HUDEP-2 (cell line): ENCODE results near the gene SP8.
"Not testable (repeated sequence)": the region's sequence is repeated elsewhere in the genome, so short reads cannot be mapped to it uniquely, and the experiment has no call there.

Experiments
- DNase-seq, 76 experiments: peaks; one replicate each; lab custom pipeline; 2025; ENCODE audit not compliant: unreplicated experiment in 76 of 76; lab: John Stamatoyannopoulos, UW

Gene SP8

DNA sequence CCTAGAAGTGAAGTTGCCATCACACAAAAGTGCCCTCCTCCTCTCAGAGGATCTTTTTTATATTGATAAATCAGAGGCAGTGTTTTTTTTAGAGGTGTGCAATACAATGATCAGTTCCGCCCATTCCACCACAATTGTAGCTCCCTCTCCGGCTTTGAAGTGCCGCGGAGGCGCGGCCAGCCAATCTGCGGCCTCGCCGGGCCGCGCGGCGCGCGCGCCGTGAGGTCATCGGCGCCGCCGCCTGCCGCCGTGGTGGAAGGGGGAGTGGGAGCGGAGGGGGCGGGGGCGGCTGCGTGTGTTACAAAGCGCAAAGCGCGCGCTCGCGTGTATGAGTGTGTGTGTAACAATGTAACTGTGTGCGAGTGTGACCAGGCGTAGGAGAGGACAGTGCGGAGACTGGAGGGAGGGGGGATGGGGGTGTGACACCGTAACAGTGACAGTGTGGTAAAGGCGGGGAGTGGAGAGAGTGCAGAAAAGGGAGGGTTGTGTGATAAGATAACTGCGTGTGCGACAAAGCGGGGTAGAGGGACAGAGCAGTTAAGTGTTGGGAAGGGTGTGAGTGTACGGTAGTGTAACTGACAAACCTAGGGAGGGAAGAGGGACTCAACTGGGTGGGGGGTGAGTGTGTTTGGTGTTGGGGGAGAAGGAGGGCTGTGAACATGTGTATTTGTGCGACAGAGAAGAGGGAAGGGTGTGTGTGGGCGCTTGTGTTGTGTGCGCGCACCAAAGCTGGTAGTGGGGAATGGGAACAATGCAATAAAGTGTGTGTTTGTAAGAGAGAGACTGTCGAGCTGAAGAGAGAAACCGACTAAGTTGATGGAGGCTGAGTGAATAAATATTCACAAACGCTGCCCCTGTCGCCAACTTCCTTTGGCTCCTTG is at the start of gene SP8:
SP8 (minus strand) TSS at position 108 of the 881 bp plus-strand sequence; CDS start at position 20, 88 bp downstream.
- peak in 46 of 76 experiments; percentile 2 to 65 (median 38) for DNase-seq

DNA sequence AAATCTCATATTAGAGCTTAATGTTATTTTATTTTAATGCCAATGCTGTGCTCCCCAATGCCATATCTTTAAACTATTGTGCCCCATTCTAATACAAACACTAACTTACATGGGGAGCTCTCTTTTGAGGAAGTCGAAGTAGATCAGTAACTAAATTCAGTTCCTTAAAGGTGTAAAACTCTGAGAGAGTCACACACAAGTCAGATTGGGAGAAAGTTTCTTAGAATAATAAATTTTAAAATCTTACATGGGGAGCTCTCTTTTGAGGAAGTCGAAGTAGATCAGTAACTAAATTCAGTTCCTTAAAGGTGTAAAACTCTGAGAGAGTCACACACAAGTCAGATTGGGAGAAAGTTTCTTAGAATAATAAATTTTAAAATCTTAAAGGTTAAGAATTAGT is 49.7 kb upstream of the SP8 start:
- not testable (repeated sequence) for DNase-seq

DNA sequence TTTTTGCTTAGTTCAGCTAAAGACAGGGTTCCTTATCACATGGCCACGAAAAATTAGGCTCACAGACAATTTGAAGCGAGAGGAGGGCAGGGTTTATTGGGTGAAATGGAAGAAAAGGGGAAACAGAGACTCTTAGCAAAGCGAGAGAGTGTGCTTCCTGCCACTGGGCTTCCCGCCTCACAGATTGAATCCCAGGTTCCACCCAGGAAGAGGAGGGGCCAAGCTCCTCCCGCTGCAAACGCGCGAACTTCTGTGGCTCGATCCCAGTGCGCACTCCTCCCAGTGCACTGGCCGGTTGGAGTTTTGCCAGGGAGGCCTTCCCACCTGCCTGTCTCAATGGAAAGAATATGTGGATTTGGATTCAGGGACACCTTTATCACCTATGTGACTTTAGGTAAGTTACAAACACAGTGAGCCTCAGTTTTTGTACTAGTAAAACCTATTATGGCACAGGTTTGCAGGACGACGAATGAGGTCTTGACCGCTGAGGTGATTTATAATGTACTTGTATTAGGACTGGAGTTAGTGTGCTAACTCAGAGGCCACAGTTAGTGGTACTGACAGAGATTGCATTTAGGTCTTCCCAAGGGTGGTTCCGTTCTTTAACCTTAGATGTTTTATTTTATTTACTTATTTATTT is 48.5 kb upstream of the SP8 start:
- no peak for DNase-seq

DNA sequence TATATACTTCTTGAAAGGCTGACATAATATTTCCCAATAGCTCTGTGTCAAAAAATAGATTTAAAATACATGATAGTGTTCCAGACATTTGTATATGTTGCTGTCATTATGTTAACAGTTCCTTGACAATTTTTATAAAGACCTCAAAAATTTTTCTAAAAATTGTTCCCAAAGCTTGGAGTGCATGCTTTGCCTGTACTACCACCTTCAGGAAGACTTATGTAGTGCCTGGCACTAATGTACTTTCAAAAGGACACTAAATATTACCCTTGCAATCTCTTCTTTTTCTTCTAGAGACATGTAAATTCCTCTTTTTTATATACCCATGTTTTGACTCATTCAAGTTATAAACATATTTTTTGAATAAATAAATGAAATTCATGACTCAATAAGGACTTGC is 48.0 kb upstream of the SP8 start:
- no peak for DNase-seq

DNA sequence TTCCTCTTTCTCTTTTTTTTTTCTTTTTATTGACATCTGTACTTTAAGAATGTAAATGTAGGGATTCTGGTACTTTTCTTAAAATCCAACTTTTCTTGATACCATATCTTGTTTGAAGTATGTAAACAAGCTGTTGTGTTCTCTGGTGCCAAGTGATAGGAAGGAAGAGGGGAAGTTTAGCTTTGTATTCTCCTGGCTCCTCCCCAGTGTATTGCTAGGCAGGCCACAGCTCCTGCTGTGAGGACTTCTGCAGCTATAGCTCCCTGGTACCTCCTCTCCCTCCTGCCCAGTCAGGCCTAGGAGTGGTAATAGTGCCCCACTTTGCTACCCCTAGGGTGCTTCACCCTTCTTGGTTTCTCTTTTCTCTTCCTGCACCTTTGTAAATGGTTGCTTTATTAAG is 45.3 kb upstream of the SP8 start:
- DNase-seq, result no peak

DNA sequence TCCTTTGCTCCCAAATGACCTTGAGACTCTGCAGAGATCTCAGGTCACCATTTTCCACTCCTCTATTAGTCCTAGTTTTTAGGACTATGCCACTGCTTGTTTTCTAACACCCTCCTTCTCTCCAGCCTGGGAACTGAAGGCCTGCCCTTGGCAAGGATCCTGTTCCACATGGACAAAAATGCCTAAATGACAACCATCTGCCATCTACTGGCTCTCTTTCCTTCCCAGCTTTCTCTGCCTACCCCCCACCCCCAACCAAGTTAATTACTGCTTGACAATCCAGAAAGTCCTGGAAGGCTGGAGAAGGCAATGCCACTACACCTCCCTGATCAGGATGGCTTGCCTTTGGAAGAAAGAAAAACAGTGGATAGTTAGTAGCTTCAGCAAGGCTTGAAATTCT is 44.8 kb upstream of the SP8 start:
- no peak for DNase-seq

DNA sequence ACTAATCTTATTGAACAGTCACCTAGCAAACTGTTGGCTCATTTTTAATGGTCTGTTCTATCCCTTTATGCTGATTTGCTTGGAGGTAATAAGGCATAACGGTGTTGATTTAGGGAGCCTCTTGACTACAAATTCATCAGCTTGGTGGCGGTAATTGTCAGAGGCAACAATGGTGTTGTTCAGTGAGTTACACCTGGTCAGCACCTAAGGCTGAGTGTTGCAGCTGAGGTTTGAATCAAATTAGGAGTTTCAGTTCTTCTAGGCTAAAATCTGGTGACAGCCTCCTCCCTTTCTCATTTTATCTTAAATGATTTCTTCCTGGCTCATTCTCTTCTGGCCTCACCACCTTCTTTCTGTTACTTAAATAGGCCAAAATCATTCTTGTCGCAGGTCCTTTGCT is 42.3 kb upstream of the SP8 start:
- no peak for DNase-seq

DNA sequence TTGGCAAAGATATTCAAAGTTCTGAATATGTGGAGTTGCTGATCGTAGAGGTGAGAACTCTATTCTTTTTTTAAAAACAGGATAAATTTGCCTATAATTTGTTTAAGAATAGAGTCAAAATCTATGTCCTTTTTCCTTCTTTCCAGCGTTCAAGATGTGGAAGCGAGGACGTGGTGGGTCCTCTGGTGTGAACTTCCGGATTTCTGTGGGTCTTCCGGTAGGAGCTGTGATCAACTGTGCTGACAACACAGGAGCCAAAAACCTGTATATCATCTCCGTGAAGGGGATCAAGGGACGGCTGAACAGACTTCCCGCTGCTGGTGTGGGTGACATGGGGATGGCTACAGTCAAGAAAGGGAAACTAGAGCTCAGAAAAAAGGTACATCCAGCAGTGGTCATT is 40.5 kb upstream of the SP8 start:
- no peak for DNase-seq

DNA sequence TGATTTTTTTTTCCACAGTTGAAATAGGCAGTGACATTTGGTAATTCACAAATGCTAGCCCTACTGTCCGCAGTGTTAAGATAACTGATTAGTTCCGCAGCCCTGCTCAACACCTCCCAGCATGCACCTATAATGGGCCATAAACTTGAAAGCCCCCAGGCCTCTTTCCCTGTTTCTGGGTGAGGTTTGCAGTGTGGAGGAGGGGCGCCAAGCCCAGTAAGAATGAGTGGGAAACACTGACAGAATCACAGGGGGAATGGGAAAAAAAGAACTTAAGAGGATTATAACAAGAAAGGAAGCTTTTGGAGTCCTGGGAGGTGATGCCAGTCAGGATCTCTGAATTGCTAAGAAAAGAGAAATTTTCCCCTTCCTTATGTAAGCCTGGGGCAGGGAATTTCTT is 39.6 kb upstream of the SP8 start:
- no peak for DNase-seq

DNA sequence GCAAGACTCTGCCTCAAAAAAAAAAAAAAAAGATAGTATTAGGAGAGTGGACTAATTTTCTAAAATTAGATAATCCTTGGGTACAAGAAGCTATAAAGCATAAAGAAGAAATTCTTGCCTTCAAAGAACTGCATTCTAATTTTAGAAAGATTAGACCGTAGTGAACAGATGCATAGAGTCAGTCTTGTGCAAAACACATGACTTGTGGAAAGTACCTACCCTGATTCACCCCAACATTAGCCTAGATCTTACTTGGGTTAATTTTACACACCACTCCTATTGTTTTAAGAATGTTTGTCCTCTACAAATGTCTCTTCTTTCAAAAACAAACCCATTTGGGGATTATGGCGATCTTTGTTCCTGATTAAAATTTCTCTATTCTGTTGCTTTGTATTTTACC is 38.9 kb upstream of the SP8 start:
- DNase-seq, result no peak

DNA sequence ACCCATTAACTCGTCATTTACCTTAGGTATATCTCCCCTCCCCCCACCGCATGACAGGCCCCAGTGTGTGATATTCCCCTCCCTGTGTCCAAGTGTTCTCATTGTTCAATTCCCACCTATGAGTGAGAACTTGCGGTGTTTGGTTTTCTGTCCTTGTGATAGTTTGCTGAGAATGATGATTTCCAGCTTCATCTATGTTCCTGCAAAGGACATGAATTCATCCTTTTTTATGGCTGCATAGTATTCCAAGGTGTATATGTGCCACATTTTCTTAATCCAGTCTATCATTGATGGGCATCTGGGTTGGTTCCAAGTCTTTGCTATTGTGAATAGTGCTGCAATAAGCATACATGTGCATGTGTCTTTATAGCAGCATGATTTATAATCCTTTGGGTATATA is 34.7 kb upstream of the SP8 start:
- DNase-seq, result not testable (repeated sequence)

DNA sequence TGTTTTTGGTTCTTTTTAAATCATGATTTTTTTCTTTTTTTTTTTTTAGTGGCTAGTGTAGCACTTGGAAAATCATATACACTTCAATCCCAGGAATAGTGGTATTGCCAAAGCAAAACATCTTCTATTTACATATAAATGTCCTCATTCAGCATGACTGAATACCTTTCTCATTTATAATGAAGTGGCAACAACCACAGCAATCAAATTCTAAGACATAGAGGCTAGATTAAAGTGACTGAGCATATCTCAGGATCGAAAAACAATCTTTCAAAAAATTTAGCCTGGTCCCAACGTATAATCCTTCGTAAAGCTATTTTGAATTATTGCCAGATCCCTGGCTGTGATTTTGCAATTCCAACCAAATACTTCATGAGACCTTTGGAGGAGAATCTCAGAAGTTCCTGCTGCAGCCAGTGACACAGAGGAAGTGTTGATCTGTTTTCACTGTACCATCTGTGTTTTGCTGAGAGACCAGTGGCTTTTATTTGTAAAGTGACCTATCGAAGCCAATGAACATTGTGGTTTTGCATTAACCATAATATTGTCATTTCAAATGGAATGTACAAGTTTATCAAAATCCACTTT is 29.8 kb upstream of the SP8 start:
- no peak for DNase-seq

DNA sequence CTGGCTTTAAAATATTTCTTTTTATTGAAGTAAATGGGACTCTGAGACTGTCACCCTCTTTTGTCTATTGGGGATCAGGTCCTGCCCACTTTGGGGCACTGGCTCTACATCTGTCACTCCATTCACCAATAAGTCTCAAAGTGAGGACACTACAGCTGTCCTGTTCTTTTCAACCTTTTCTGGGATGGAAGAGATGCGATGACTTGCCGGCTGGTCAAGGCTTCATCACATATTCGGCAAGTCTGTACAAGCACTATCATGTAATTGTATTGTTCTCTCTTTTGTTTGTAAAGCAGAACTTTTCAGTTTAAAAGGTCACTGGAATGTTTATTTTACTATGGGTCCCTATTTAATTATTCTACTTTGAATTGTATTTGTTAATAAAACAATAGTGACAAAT is 17.7 kb upstream of the SP8 start:
- no peak for DNase-seq

DNA sequence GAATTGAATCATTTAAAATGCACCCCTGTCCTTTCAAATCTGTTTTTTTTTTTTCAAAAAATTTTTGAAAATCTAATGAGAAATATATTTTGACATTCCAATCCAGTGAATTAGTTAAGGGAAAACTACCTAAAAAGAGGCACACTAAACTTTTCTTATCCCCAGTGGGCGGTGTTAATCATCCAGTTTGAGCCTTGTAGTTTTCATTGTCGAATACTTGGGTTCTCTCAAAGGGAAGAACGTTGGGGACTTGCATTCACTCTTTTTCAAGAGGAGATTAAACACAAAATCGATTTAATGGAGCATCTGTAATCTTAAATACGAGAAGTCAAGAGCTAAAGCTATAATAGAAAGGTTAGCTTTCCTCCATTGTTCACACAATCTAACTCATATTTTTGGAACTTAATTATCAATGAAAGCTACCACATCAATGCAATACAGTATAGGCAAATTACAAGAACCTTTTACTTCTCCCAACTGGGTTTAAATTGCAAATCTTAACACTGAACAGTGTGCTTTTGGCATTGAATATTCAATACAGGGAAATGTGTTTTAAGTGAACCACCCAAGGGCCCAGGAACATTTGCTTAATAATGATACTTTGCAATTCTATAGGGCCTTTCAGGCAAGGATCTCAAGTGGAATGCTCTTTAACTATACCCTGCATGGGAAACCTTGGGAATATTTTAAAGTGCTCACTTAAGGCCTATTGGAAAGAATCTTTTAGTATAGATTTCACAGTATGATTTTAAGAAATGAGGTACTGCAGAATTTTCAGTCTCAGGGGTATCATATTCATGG is 13.1 kb upstream of the SP8 start:
- no peak for DNase-seq

DNA sequence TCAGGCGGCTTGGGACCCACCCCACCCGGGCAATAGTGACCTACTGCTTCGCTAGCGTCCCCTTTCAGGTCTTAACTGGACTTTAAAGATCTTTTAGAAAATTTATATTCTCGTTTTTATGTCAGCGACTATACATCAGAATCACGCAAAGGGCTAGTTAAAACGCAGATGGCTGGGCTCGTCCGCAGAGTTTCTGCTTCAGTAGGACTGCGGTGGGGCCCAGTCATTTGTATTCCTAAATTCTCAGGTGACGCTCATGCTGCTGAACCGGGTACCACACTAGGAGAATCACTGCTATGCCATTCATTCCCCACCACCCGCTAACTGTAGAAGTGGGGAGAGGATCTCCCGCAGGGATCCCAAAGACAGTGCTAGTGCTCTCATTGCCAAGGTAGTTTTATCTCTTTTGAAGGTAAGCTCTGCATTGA is 12.0 kb upstream of the SP8 start:
- no peak for DNase-seq

DNA sequence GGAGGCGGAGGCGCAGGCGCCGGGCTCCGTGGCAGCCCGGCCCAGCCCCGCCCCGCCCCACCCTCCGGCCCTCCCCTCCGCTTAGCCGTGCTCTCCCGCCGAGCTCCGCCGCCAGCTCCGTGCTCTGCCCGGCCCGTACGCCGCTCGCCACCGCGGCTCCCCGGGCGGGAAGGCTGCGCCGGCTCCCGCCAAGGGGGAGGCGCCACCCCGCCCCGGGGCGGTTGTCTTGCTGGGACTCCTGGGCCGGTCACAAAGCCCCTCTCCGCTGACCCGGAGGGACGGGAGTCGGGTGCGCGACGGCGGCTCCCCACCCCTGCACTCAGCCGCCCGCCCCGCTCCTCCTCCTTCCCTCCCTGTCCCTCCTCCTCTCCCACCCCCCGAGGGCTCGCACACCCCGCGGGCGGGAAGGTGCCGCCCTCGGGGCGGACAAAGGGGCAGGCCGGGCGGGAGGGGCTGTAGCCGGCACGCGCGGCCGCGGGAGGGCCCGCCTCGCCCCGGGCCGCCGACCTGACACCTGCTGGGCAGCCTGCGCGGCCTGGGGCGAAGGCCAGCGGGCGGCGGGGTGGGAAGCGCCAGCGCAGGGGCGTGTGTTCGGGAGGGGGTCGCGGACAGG is 11.5 kb upstream of the SP8 start:
- peak in 23 of 76 experiments; percentile 5 to 60 (median 35) for DNase-seq

DNA sequence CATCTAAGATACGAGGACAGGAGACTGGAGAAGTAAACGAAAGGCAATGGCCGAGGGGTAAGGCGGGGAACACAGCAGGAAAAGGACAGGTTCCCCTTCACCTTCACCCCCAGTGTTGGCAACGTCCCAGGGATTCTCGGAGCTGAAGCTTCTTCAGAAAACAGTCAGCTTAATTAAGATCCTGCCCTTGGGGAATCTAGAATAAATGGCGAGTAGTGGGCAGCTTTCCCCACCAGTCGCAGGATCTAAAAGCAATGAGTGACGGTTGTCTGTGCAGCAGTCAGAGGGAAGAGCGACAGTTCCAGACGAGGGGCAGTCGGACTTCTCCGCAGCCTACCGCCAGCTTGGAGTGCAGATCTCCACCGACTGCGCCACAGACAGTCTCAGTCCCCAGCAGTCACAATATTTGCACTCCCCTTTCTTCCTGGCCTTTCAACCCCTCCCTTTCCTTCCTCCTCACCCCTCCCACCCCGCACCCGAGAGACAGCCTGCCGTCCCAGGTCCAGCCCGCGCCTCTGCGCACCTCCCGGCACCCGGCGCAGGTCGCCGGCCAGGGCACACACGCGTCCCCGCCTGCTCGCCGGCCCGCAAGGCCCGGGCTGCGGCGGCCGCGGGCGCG is 10.9 kb upstream of the SP8 start:
- DNase-seq, result peak in 7 of 76 experiments; percentile 19 to 45 (median 35)

DNA sequence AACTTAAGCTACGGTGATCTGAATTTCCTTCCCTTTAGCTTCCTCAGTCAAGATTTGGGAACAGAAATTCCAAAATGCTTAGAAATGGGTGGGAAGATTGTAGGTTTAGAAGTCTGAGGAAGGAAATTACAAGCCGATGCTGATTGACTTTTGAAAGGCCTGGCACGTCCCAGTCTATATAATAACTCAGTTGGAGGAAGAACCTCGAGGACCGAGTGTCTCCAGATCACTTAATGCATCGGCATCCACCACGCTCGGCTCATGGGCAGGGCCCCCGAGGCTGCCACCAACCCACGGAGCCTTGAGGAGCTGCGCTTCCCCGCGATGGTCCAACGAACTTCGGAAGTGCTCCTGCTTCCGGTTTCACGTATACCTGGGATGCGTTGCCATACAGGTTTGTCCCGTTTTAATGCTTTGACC is 10.4 kb upstream of the SP8 start:
- DNase-seq, result no peak

DNA sequence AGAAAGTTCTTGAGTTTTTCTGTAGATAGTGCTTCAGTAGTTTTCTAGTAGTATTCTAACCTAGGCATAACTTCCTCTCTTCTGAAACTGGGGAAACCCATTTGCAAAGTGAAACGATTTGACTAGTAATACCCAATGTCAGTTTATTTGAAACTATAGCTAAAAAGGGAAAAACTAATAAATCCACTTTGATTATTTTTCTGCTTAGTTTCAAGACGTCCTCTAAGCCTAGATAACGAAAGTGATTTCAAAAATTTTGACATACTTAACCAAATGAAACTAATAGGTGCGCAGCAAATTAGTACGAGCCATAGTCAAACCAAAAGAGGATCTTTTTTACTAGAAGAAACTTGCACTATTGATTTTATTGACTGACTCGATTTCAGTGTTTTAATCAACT is 9.8 kb upstream of the SP8 start:
- no peak for DNase-seq

DNA sequence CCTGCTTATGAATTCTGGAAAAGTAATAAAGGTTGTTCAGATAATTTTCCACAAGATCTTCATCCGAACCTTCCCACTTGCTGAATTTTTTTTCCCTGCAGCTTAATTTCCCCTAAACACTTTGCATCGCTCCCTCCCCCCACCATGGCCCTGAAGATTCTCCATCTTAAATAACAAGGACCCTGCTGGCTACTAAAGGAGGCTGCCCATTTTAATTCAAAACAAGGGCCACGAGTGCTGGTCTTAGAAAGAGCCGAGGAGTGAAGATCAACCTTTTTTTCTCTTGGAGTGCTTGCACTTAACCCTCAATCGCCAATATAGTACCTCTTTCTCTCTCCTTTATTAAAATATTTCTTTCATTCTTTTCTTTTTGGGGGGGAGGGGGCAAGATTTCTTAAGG is 9.2 kb upstream of the SP8 start:
- no peak for DNase-seq
